SU-DHL-6 (cell line): Measurements from ENCODE around the gene PTPN18.
A peak's percentile ranks its signal among the peaks of the same experiment; 100 is the strongest.

ENCODE experiments used
- H2AFZ ChIP-seq: fragments of 200-600 bp; sonication (generic); 2 replicates; pipeline ENCODE4 v1.6.1; 2014; ENCODE audit warnings: low read depth, mild to moderate bottlenecking, moderate library complexity, mixed read lengths, antibody characterized with exemption, low read length; ENCODE audit not compliant: severe bottlenecking
- H3F3A ChIP-seq: fragments of 200-600 bp; shearing (Covaris generic); 2 replicates; pipeline ENCODE4 v1.6.0; 2016; ENCODE audit warnings: antibody characterized with exemption, mild to moderate bottlenecking; ENCODE audit not compliant: insufficient read depth
- H3K27ac ChIP-seq: fragments of 200-600 bp; sonication (generic); 2 replicates; pipeline ENCODE4 v1.5.1; 2016; ENCODE audit warnings: low read depth, mild to moderate bottlenecking, low read length, moderate library complexity, mixed read lengths
- H3K27me3 ChIP-seq: fragments of 200-600 bp; sonication (generic), shearing (Covaris generic); 2 replicates; pipeline ENCODE4 v1.6.0; 2014; ENCODE audit warnings: mild to moderate bottlenecking, low read length
- H3K36me3 ChIP-seq: fragments of 200-600 bp; sonication (generic); 2 replicates; pipeline ENCODE4 v1.6.1; 2014; ENCODE audit warnings: mild to moderate bottlenecking, low read length, mixed read lengths
- H3K4me2 ChIP-seq: fragments of 300-600, 200-600 bp; shearing (Covaris generic), sonication (generic); 2 replicates; pipeline ENCODE4 v1.6.0; 2014; ENCODE audit warnings: low read length, low read depth, mild to moderate bottlenecking; ENCODE audit not compliant: poor library complexity, severe bottlenecking
- H3K4me3 ChIP-seq: fragments of 200-600 bp; sonication (generic); 2 replicates; pipeline ENCODE4 v1.5.1; 2014; ENCODE audit warnings: antibody characterized with exemption, low read length, mild to moderate bottlenecking, mixed read lengths; ENCODE audit not compliant: insufficient read depth, poor library complexity, severe bottlenecking
- H3K79me2 ChIP-seq: fragments of 200-600 bp; sonication (generic); 2 replicates; pipeline ENCODE4 v1.6.1; 2014; ENCODE audit warnings: mild to moderate bottlenecking, low read length, moderate library complexity; ENCODE audit not compliant: insufficient read depth
- H3K9ac ChIP-seq: fragments of 200-600 bp; sonication (generic); 2 replicates; pipeline ENCODE4 v1.7.0; 2014; ENCODE audit warnings: mild to moderate bottlenecking, low read length
- H3K9me2 ChIP-seq: fragments of 200-600 bp; sonication (generic); replicated peaks from 2 replicates; pipeline ENCODE4 v1.6.1; 2014; ENCODE audit warnings: low read length; ENCODE audit not compliant: insufficient read depth
- H3K9me3 ChIP-seq: fragments of 200-600 bp; sonication (generic); 2 replicates; pipeline ENCODE4 v1.6.1; 2014; ENCODE audit warnings: low read length, mixed read lengths; ENCODE audit not compliant: insufficient read depth
- H4K20me1 ChIP-seq: fragments of 200-600 bp; sonication (generic); 2 replicates; pipeline ENCODE4 v1.6.1; 2014; ENCODE audit warnings: low read depth, mild to moderate bottlenecking, antibody characterized with exemption, low read length, moderate library complexity, mixed read lengths
- EZH2phosphoT487 ChIP-seq: fragments of 200-600 bp; sonication (generic), shearing (Covaris generic); conservative IDR thresholded peaks from 2 replicates; pipeline ENCODE4 v1.6.1; 2018; ENCODE audit warnings: mild to moderate bottlenecking, antibody characterized with exemption, low read length, moderate library complexity, mixed read lengths
- TF ChIP-seq, protein P1 (sequence below): fragments of 200-600 bp; sonication (generic); IDR thresholded peaks from one replicate; pipeline ENCODE4 v1.5.1; 2017; ENCODE audit warnings: antibody characterized with exemption, mild to moderate bottlenecking, low read length, moderate library complexity; ENCODE audit not compliant: insufficient read depth, poor library complexity, severe bottlenecking

The PTPN18 gene

GRCh38 chr2:130355578-130356431 lies at the start of gene PTPN18:
Gene PTPN18 (plus strand): TSS chr2:130356056. CDS start chr2:130356108, 52 bp downstream.
- no peaks in the 10 kb centered on the region for H3K27me3 ChIP-seq
- no peaks in the 10 kb centered on the region for H3K36me3 ChIP-seq
- peak within 1 kb of the TSS; percentile 66 for H3K9ac ChIP-seq
- H3K27ac ChIP-seq = no peak within 1 kb of the TSS
- peak within 1 kb of the TSS; percentile 71 for H3K4me2 ChIP-seq
- H3K79me2 ChIP-seq = no peaks in the 10 kb centered on the region
- no peaks in the 10 kb centered on the region for H3K9me2 ChIP-seq
- peak within 1 kb of the TSS; percentile 79 for H3K4me3 ChIP-seq
- peak within 1 kb of the TSS; percentile 98 for H2AFZ ChIP-seq
- peaks cover 25% of the 10 kb centered on the region for H3F3A ChIP-seq
- no peaks in the 10 kb centered on the region for H4K20me1 ChIP-seq
- H3K9me3 ChIP-seq = no peaks in the 10 kb centered on the region
- TF ChIP-seq, protein P1, sequence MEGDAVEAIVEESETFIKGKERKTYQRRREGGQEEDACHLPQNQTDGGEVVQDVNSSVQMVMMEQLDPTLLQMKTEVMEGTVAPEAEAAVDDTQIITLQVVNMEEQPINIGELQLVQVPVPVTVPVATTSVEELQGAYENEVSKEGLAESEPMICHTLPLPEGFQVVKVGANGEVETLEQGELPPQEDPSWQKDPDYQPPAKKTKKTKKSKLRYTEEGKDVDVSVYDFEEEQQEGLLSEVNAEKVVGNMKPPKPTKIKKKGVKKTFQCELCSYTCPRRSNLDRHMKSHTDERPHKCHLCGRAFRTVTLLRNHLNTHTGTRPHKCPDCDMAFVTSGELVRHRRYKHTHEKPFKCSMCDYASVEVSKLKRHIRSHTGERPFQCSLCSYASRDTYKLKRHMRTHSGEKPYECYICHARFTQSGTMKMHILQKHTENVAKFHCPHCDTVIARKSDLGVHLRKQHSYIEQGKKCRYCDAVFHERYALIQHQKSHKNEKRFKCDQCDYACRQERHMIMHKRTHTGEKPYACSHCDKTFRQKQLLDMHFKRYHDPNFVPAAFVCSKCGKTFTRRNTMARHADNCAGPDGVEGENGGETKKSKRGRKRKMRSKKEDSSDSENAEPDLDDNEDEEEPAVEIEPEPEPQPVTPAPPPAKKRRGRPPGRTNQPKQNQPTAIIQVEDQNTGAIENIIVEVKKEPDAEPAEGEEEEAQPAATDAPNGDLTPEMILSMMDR = peak; percentile 11
- TF ChIP-seq EZH2phosphoT487 = no peak

- Histone ChIP-seq H3F3A (no peaks in the 10 kb centered on the region), H3K27me3 (no peaks in the 10 kb centered on the region), H3K79me2 (no peaks in the 10 kb centered on the region), H3K9ac (no peak overlapping the region), H3K9me3 (no peaks in the 10 kb centered on the region), H3K9me2 (no peaks in the 10 kb centered on the region), H3K4me2 (no peak overlapping the region), H2AFZ (no peak overlapping the region), H4K20me1 (no peaks in the 10 kb centered on the region), H3K36me3 (no peaks in the 10 kb centered on the region), H3K27ac (no peak overlapping the region), H3K4me3 (no peak overlapping the region)
- TF ChIP-seq, protein P1 = no peak
- no peak for TF ChIP-seq EZH2phosphoT487
Observed at GRCh38 chr2:130307850-130308249, 48.0 kb upstream of the PTPN18 start.

GRCh38 chr2:130310881-130311280 lies 45.0 kb upstream of the PTPN18 start:
- H3K9me2 ChIP-seq = no peaks in the 10 kb centered on the region
- no peak overlapping the region for H3K27ac ChIP-seq
- no peaks in the 10 kb centered on the region for H3K27me3 ChIP-seq
- H4K20me1 ChIP-seq = no peaks in the 10 kb centered on the region
- H3K4me3 ChIP-seq = no peak overlapping the region
- H3K79me2 ChIP-seq = no peaks in the 10 kb centered on the region
- H3F3A ChIP-seq = no peaks in the 10 kb centered on the region
- no peak for TF ChIP-seq EZH2phosphoT487
- TF ChIP-seq, protein P1 = no peak
- no peak overlapping the region for H3K9ac ChIP-seq
- no peaks in the 10 kb centered on the region for H3K9me3 ChIP-seq
- H3K36me3 ChIP-seq = no peaks in the 10 kb centered on the region
- H2AFZ ChIP-seq = no peak overlapping the region
- H3K4me2 ChIP-seq = no peak overlapping the region
